Epithelial cell of esophagus (primary cell): ENCODE measurements around the gene ATP2C1.
"Not testable (repeated sequence)": the region's sequence is repeated elsewhere in the genome, so short reads cannot be mapped to it uniquely, and the experiment has no call there.

ENCODE experiments used
- DNase-seq: peaks from one replicate; pipeline ENCODE4 v3.0.0; 2010; ENCODE audit warnings: low read depth
- H3K4me3 ChIP-seq: 2 replicates; pipeline ENCODE4 v1.5.1; 2011; ENCODE audit warnings: mild to moderate bottlenecking, low read length, control low read depth
- CTCF ChIP-seq: IDR thresholded peaks from 2 replicates; pipeline ENCODE4 v1.5.1; 2011; ENCODE audit warnings: low read depth, mild to moderate bottlenecking, low read length, control low read depth, inconsistent platforms; ENCODE audit not compliant: insufficient read depth; ENCODE audit errors: missing control alignments

Gene ATP2C1

GRCh38 chr3:130851277-130851676 lies 42.6 kb upstream of the ATP2C1 start:
- no peak overlapping the region for H3K4me3 ChIP-seq
- TF ChIP-seq CTCF = no peak
- no peak for DNase-seq

GRCh38 chr3:130853581-130853980 lies 40.3 kb upstream of the ATP2C1 start:
- no peak for DNase-seq
- H3K4me3 ChIP-seq = no peak overlapping the region
- no peak for TF ChIP-seq CTCF

GRCh38 chr3:130854208-130854864 lies 39.5 kb upstream of the ATP2C1 start:
- no peak for DNase-seq
- no peak overlapping the region for H3K4me3 ChIP-seq
- no peak for TF ChIP-seq CTCF

- TF ChIP-seq CTCF = no peak
- DNase-seq = peak; percentile 47
- H3K4me3 ChIP-seq = no peak overlapping the region
These were observed 36.4 kb upstream of the ATP2C1 start for GRCh38 chr3:130857336-130858026.

- H3K4me3 ChIP-seq, DNase-seq: not testable (repeated sequence)
These were observed 31.8 kb upstream of the ATP2C1 start for GRCh38 chr3:130862130-130862529.

- TF ChIP-seq CTCF = no peak
- no peak for DNase-seq
- H3K4me3 ChIP-seq = no peak overlapping the region
These were observed 28.4 kb upstream of the ATP2C1 start for GRCh38 chr3:130865489-130865888.

- H3K4me3 ChIP-seq = no peak overlapping the region
- TF ChIP-seq CTCF = no peak
- no peak for DNase-seq
These were observed 27.6 kb upstream of the ATP2C1 start for GRCh38 chr3:130866327-130866726.
